OCI-M2 (cell line): Measurements from ENCODE around the gene ASTN1.

Source experiments
- DNase-seq: peaks from one replicate; lab custom pipeline; 2025; ENCODE audit not compliant: unreplicated experiment; lab: John Stamatoyannopoulos, UW

ASTN1 gene

GRCh38 chr1:177165069-177165439 is 542 bp upstream of the ASTN1 start:
- no peak for DNase-seq

DNA sequence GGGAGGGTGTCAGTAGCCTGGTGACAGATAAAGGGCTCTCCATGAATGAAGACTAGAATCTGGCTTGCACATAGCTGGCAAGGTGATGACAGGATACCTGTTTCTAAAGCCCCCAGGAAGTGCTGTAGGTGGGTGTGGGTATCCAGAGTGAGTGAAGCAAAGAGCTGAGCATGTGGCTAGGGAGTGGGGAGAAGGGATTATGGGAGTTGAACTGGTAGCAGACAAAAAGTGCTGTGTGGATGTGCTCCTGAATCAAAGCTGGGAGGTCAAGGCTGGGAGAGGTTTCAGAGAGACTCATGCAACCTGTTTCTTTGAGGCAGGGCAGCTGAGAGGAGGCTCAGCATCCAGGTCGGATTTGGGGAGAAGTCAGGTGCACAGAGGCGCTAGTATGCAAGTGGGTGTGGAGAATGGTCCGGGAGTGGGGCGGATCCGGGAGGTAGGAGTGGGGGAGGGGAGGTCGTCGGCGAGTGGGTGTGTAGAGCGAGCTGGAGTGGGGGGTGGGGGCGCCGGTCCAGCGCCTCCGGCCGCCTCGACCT is 600 bp downstream of the ASTN1 start:
- no peak for DNase-seq

GRCh38 chr1:177162243-177162642 is 2.3 kb downstream of the ASTN1 start:
- DNase-seq = no peak

DNA sequence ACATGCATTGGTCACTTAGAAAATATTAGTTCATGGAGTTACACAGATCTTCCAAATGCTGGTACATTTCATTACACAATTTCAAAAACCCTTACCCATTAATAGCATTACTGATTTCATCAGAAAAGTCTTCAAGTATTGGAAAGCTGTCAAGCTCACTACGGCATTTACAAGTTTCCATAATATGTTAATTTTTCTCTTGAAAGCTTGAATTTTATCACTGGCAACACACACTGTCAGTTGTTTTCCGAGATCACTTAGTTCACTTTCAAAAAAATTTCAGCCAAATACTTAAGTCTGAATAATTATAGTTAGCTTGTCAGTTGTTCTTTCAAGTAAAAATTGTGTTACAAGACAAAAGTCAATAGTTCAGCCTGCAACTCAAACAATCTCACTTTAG is 18.0 kb downstream of the ASTN1 start:
- DNase-seq = no peak

- DNase-seq = no peak
Measured at GRCh38 chr1:177145106-177146070, 19.1 kb downstream of the ASTN1 start.

DNA sequence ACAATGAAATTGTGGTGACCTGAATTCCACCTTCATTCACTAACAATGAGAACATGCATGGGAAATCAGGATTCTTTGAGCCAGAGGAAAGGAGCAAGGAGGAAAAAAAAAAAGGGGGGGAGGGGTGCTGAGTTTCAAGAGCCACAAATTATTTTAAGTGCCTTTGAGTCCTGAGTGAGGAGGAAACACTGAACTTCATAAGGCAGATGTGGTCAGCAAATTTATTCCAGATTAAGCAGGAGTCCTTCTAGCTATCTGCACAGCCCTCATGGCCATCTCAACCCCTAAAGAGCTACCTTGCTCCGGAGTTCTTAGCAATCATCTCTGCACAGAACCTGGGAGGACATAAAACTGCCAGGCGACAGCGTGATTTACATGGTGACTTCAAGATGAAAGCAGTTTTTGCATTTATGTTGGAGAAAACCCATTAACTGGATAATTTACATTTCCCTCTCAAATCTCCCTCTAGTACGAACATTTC is 21.7 kb downstream of the ASTN1 start:
- no peak for DNase-seq

GRCh38 chr1:177142010-177142409 is 22.5 kb downstream of the ASTN1 start:
- DNase-seq = no peak

GRCh38 chr1:177138347-177138746 is 26.2 kb downstream of the ASTN1 start:
- no peak for DNase-seq

DNA sequence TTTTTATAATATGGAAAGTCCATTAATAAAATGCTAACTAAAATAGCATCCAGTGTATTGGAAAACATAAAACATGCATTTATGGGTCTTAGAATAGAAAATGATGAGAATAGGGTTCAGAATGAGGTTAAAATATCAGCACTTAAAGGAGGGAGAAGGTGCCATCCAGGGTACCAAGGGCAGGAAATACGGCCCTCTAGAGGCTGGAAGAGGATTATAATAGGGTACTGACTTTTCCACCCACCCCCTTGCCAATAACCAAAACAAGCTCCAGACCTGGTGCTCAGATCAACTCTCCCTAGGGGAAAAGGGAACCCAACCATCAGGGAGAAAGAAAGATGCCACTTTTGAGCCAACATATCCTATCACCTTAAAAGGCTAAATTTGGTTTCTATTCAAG is 26.7 kb downstream of the ASTN1 start:
- no peak for DNase-seq

GRCh38 chr1:177135250-177135649 is 29.3 kb downstream of the ASTN1 start:
- no peak for DNase-seq

DNA sequence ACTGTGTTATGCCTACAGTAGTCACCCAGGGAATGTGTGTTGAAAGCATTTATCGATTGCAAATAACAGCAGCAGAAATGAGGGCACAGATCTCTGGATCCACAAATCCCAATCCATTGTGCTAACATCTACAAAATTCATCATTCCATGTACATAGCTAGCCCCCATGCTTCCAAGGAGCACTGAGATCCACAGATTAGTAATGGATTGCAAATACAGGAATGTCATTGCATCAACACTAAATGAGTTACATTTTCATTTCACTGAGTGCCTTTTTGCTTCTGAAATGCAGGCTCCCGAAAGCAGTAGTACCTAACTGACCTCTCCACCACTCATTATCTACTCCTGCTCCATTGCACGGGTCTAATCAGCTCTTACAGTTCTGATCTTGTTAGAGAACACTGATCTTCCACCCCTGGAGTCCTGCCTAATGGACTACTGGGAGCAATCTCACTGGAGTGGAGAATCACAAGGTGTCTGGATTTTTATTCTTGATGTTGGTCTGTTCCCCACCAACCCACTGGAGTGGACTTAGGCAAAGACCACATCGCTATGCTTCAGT is 30.5 kb downstream of the ASTN1 start:
- no peak for DNase-seq

DNA sequence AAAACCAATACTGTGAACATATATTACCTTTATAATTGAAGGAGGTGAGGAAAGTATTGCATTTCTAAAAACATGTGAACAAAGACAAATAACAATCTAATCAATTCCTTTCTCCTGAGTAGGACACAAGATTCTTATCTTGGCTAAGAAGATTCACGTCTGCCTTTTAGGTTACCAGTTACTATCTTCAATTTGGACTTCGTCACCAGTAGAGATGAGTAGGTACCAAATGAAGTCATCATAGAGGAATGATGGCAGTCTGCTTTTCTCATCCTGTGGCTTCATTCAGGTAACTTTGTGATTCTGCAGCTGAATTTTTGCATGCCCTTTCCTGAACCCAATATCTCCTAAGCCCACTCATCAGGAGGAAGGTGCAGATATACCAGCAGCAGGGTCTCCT is 32.4 kb downstream of the ASTN1 start:
- no peak for DNase-seq

- DNase-seq = no peak
Measured at GRCh38 chr1:177131723-177132122, 32.8 kb downstream of the ASTN1 start.

- no peak for DNase-seq
Measured at GRCh38 chr1:177130451-177130945, 34.0 kb downstream of the ASTN1 start.

GRCh38 chr1:177128665-177129281 is 35.7 kb downstream of the ASTN1 start:
- DNase-seq = no peak

DNA sequence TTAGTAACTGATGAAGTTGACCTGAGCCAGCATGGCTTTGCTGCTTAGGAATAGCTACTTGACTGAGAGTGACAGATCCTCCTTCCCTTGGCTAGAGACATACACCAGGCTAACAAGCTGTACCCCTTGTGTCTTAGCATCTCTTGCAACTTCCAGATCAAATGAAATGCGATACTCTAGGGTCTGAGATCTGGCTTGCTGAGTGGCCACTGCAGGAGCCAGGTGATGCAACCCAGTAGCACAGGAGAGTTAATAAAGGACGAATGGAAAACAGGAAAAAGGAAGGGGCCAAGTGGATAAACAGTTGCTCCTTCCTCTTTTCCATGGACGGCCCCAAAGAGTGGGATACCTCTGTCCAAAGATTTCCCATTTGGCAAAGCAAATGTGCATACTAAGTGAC is 38.2 kb downstream of the ASTN1 start:
- no peak for DNase-seq

- no peak for DNase-seq
Measured at GRCh38 chr1:177124577-177125278, 39.8 kb downstream of the ASTN1 start.

- DNase-seq = no peak
Measured at GRCh38 chr1:177122461-177123251, 41.9 kb downstream of the ASTN1 start.

GRCh38 chr1:177119311-177119710 is 45.2 kb downstream of the ASTN1 start:
- no peak for DNase-seq

DNA sequence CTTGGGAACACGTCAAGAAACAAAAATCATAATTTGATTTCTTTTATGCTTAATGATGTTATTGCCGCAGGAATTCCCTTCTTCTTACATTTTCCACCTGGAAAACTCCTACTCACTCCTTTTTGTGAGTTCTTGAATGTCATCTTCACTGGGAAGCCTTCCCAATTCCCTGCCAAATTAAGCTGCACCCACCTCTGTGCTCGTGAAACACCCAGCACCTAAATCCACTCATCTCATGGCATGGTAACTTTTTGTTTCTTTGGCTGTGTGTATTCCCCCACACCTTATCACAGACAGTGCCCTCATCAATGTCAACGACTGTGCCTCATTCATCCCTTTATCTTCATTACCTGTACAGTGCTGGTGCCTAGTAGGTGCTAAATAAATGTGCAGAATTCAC is 45.6 kb downstream of the ASTN1 start:
- no peak for DNase-seq
